Measurements from ENCODE around the gene NANOS3.
A peak's percentile ranks its signal among the peaks of the same experiment; 100 is the strongest.

The NANOS3 gene

GRCh38 chr19:13899912-13900584 lies 23.1 kb downstream of the NANOS3 start:
- no peak for TF ChIP-seq FOXM1 (IDR thresholded peaks at IDR 0.05; ENCODE audit: borderline replicate concordance)
- TF ChIP-seq PKNOX1 (IDR thresholded peaks at IDR 0.05), result no peak
- TF ChIP-seq CTBP1 (IDR thresholded peaks at IDR 0.05; ENCODE audit: borderline replicate concordance), result no peak
- TF ChIP-seq ELF4 (IDR thresholded peaks at IDR 0.05), result no peak
- TF ChIP-seq ARNT (IDR thresholded peaks at IDR 0.05), result no peak
- no peak for TF ChIP-seq SP1 (IDR thresholded peaks at IDR 0.05)
- no peak for TF ChIP-seq NFRKB (IDR thresholded peaks at IDR 0.05)
- TF ChIP-seq FOXK2 (IDR thresholded peaks at IDR 0.05), result no peak
- TF ChIP-seq SUZ12 (IDR thresholded peaks at IDR 0.05), result no peak
- no peak for TF ChIP-seq HDGF (IDR thresholded peaks at IDR 0.05; ENCODE audit: borderline replicate concordance)
- TF ChIP-seq TARDBP (IDR thresholded peaks at IDR 0.05), result no peak
- no peak for TF ChIP-seq FOXA1 (IDR thresholded peaks at IDR 0.05)
- TF ChIP-seq L3MBTL2 (conservative IDR thresholded peaks at IDR 0.05), result no peak
- TF ChIP-seq LEF1 (IDR thresholded peaks at IDR 0.05; ENCODE audit: borderline replicate concordance), result no peak
- TF ChIP-seq BHLHE40 (IDR thresholded peaks at IDR 0.05; ENCODE audit: borderline replicate concordance), result no peak
- ChIA-PET CTCF (interaction anchor here (0.6 to 0.8 kb wide), 2 partner anchors 159 to 182 kb away, joined by 3 read pairs; no protein-coding TSS in a partner anchor), POLR2A (interaction anchor here (0.9 kb wide), 1 partner anchor 11 kb away, joined by 3 read pairs; no protein-coding TSS in a partner anchor)
- DNase-seq (ENCODE audit: extremely low spot score), result no peak

- DNase-seq (ENCODE audit: extremely low spot score), result no peak
- CTCF ChIA-PET, result interaction anchor here (0.6 to 1.0 kb wide), 2 partner anchors 16 to 156 kb away, joined by 3 to 4 read pairs; no protein-coding TSS in a partner anchor
- POLR2A ChIA-PET, result no interaction called here
- TF ChIP-seq PKNOX1 (IDR thresholded peaks at IDR 0.05) (no peak), SP1 (IDR thresholded peaks at IDR 0.05) (no peak), TARDBP (IDR thresholded peaks at IDR 0.05) (no peak), ELF4 (IDR thresholded peaks at IDR 0.05) (no peak), ARNT (IDR thresholded peaks at IDR 0.05) (no peak), FOXM1 (IDR thresholded peaks at IDR 0.05; ENCODE audit: borderline replicate concordance) (no peak), LEF1 (IDR thresholded peaks at IDR 0.05; ENCODE audit: borderline replicate concordance) (no peak)
Observed at GRCh38 chr19:13902993-13903555, 26.1 kb downstream of the NANOS3 start.

DNA sequence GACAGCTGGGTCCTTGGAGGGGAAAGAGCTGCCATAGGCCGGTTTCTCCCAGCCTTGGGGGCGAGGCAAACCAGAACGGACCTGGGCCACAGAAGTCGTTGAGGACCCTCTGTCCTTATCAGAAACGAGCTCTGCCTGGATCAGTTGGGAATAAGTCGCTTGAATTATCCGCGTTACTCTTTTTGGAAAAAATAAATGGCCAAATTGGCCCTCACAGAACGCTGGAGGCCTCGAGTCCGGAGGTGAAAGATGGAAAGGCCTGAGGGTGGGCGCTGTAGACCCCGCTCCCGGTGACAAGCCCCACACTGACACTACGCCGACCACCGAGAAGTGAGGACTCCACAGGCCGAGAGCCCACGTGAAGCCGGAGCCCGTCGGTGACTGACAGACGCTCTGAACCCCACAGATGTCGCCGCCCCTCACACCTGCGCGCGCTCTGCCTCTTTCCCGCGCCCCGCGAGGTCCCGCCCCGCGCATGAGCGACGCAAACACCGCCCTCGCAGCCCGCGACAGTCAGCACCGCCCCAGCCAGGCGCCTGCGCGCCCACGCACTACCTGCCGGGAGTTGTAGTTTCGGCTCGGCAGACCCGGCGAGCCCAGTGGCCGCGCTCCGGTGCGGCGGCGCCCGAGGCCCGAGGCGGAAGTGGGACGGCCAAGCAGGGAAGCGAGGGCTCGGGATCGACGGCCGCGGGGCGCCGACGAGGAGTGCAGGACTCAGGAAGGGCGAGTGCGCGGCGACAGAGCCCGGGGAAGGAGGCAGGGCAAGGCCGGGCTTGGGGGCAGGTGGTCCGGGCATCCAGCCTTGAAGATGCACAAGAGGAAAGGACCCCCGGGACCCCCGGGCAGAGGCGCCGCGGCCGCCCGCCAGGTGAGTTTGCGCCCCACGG lies 28.9 kb downstream of the NANOS3 start, which contains the start of the genes BRME1 and CC2D1A:
TSS of gene BRME1 (minus strand) at position 484 of the 887 bp plus-strand sequence. CDS start 1,225 bp downstream, outside the sequence.
TSS of gene CC2D1A (plus strand) at position 568 of the 887 bp plus-strand sequence. CDS start at position 809, 241 bp downstream.
- POLR2A ChIA-PET, result interaction anchor here (0.9 kb wide), 1 partner anchor 12 kb away, joined by 3 read pairs; no protein-coding TSS in a partner anchor
- CTCF ChIA-PET, result interaction anchor here (0.5 kb wide), 1 partner anchor 30 kb away, joined by 3 read pairs; no protein-coding TSS in a partner anchor
- TF ChIP-seq L3MBTL2 (conservative IDR thresholded peaks at IDR 0.05) (peak; percentile 99), CTBP1 (IDR thresholded peaks at IDR 0.05; ENCODE audit: borderline replicate concordance) (no peak), ELF4 (IDR thresholded peaks at IDR 0.05) (peak; percentile 36; the same call in 1 of the 2 replicates), ARNT (IDR thresholded peaks at IDR 0.05) (no peak), PKNOX1 (IDR thresholded peaks at IDR 0.05) (peak; percentile 89)

DNA sequence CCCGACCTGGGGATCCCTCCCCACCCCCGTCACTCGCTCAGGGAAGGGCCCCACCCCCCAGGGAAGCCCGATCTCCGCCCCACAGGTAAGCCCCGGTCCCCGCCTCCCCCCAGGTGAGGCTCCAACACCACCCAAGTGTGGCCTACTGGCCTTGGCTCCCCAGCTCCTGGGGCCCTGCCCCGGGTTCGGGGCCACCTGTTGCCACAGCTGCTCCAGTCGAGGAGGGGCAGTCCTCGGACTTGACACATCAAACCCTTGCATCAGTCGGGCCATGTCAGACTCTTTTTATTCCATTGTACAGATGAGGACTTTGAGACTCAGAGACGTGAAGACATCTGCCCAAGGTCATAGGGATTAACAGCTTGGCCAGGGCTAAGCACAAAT lies 29.6 kb downstream of the NANOS3 start:
- DNase-seq (ENCODE audit: extremely low spot score), result no peak
- CTCF ChIA-PET, result no interaction called here
- POLR2A ChIA-PET, result interaction anchor here (0.9 kb wide), 1 partner anchor 11 kb away, joined by 3 read pairs; no protein-coding TSS in a partner anchor
- TF ChIP-seq ELF4 (IDR thresholded peaks at IDR 0.05) (no peak), SP1 (IDR thresholded peaks at IDR 0.05) (no peak), ARNT (IDR thresholded peaks at IDR 0.05) (no peak), PKNOX1 (IDR thresholded peaks at IDR 0.05) (no peak), SUZ12 (IDR thresholded peaks at IDR 0.05) (no peak), FOXK2 (IDR thresholded peaks at IDR 0.05) (no peak), CTBP1 (IDR thresholded peaks at IDR 0.05; ENCODE audit: borderline replicate concordance) (no peak), L3MBTL2 (conservative IDR thresholded peaks at IDR 0.05) (no peak), ZNF384 (IDR thresholded peaks at IDR 0.05) (no peak)

More for the DNA sequence above, 28.9 kb downstream of the NANOS3 start, which contains the start of the genes BRME1 and CC2D1A:
- DNase-seq (ENCODE audit: extremely low spot score), result peak; percentile 98

DNA sequence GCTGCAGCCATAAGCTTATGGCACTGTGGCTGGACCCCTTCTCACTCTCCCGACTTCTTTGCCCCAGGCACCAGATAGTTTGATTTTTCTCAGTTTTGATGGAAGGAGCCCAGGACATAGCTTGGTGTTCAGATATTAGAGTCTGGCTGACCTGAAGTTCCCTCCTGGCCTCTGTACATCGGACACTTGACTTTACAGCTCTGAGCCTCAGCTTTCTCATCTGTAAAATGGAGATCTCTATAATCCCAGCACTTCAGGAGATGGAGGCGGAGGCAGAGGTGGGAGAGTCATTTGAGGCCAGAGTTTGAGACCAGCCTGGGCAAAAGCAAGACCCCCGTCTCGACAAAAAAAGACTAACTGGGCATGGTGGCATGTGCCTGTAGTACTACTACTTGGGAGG lies 30.0 kb downstream of the NANOS3 start:
- TF ChIP-seq TARDBP (IDR thresholded peaks at IDR 0.05), result no peak
- TF ChIP-seq ARNT (IDR thresholded peaks at IDR 0.05), result no peak
- no peak for TF ChIP-seq LEF1 (IDR thresholded peaks at IDR 0.05; ENCODE audit: borderline replicate concordance)
- TF ChIP-seq FOXM1 (IDR thresholded peaks at IDR 0.05; ENCODE audit: borderline replicate concordance), result no peak
- no peak for TF ChIP-seq PKNOX1 (IDR thresholded peaks at IDR 0.05)
- TF ChIP-seq FOXA1 (IDR thresholded peaks at IDR 0.05), result no peak
- TF ChIP-seq NFRKB (IDR thresholded peaks at IDR 0.05), result no peak
- no peak for TF ChIP-seq ZNF384 (IDR thresholded peaks at IDR 0.05)
- no peak for TF ChIP-seq L3MBTL2 (conservative IDR thresholded peaks at IDR 0.05)
- TF ChIP-seq FOXK2 (IDR thresholded peaks at IDR 0.05), result no peak
- TF ChIP-seq SP1 (IDR thresholded peaks at IDR 0.05), result no peak
- TF ChIP-seq CTBP1 (IDR thresholded peaks at IDR 0.05; ENCODE audit: borderline replicate concordance), result no peak
- TF ChIP-seq ELF4 (IDR thresholded peaks at IDR 0.05), result no peak
- TF ChIP-seq HDGF (IDR thresholded peaks at IDR 0.05; ENCODE audit: borderline replicate concordance), result no peak
- no peak for TF ChIP-seq BHLHE40 (IDR thresholded peaks at IDR 0.05; ENCODE audit: borderline replicate concordance)
- no peak for TF ChIP-seq SUZ12 (IDR thresholded peaks at IDR 0.05)
- CTCF ChIA-PET, result no interaction called here
- no peak for DNase-seq (ENCODE audit: extremely low spot score)
- POLR2A ChIA-PET, result interaction anchor here (0.9 kb wide), 1 partner anchor 11 kb away, joined by 3 read pairs; no protein-coding TSS in a partner anchor

All from HEK293T (cell line).